DND-41 (cell line): ENCODE results near the gene SLC27A4.

Experiments
- EZH2 ChIP-seq: IDR thresholded peaks from 3 replicates; pipeline ENCODE4 v1.6.1; 2012; ENCODE audit warnings: borderline replicate concordance, low read depth, mild to moderate bottlenecking, moderate library complexity, low read length, inconsistent platforms; ENCODE audit not compliant: severe bottlenecking
- TF ChIP-seq, protein P1 (sequence below): IDR thresholded peaks from 2 replicates; pipeline ENCODE4 v1.5.1; 2012; ENCODE audit warnings: borderline replicate concordance, low read length, moderate library complexity, mild to moderate bottlenecking; ENCODE audit not compliant: poor library complexity, severe bottlenecking; ENCODE audit errors: extremely low read depth

DNA sequence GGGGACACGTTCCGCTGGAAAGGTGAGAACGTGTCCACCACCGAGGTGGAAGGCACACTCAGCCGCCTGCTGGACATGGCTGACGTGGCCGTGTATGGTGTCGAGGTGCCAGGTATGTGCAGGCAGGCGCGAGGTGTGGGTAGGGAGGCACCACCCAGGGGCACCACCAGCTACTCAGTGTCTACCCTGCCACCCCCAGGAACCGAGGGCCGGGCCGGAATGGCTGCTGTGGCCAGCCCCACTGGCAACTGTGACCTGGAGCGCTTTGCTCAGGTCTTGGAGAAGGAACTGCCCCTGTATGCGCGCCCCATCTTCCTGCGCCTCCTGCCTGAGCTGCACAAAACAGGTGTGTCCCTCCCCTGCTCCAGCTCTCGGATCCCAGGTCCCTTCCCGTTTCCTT, 15.1 kb downstream of the SLC27A4 start:
- TF ChIP-seq, protein P1, sequence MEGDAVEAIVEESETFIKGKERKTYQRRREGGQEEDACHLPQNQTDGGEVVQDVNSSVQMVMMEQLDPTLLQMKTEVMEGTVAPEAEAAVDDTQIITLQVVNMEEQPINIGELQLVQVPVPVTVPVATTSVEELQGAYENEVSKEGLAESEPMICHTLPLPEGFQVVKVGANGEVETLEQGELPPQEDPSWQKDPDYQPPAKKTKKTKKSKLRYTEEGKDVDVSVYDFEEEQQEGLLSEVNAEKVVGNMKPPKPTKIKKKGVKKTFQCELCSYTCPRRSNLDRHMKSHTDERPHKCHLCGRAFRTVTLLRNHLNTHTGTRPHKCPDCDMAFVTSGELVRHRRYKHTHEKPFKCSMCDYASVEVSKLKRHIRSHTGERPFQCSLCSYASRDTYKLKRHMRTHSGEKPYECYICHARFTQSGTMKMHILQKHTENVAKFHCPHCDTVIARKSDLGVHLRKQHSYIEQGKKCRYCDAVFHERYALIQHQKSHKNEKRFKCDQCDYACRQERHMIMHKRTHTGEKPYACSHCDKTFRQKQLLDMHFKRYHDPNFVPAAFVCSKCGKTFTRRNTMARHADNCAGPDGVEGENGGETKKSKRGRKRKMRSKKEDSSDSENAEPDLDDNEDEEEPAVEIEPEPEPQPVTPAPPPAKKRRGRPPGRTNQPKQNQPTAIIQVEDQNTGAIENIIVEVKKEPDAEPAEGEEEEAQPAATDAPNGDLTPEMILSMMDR: no peak
- TF ChIP-seq EZH2: no peak
